OCI-LY1 (cell line): ENCODE data around the gene GMDS.
A peak's percentile ranks its signal among the peaks of the same experiment; 100 is the strongest.

Source experiments
- H2AFZ ChIP-seq: fragments of 200-600 bp; sonication (generic), shearing (Covaris generic); 2 replicates; pipeline ENCODE4 v1.6.0; 2014; ENCODE audit warnings: antibody characterized with exemption, mild to moderate bottlenecking, low read length
- H3F3A ChIP-seq: fragments of 200-600 bp; sonication (generic), shearing (Covaris generic); 2 replicates; pipeline ENCODE4 v1.6.0; 2014; ENCODE audit warnings: mild to moderate bottlenecking, antibody characterized with exemption, low read length, moderate library complexity; ENCODE audit not compliant: insufficient read depth
- H3K27ac ChIP-seq: fragments of 200-600 bp; sonication (generic); 2 replicates; pipeline ENCODE4 v1.5.1; 2014; ENCODE audit warnings: low read length, mixed run types, mild to moderate bottlenecking, low read depth; ENCODE audit not compliant: poor library complexity, severe bottlenecking
- H3K27me3 ChIP-seq: fragments of 200-600 bp; sonication (generic); 2 replicates; pipeline ENCODE4 v1.6.0; 2014; ENCODE audit warnings: antibody characterized with exemption, mild to moderate bottlenecking, low read length, moderate library complexity; ENCODE audit not compliant: insufficient read depth
- H3K36me3 ChIP-seq: fragments of 200-600 bp; sonication (generic); 2 replicates; pipeline ENCODE4 v1.6.1; 2014; ENCODE audit warnings: mild to moderate bottlenecking, antibody characterized with exemption, low read length, moderate library complexity, mixed read lengths; ENCODE audit not compliant: insufficient read depth
- H3K4me1 ChIP-seq: fragments of 200-600 bp; sonication (generic); 2 replicates; pipeline ENCODE4 v1.5.1; 2014; ENCODE audit warnings: mild to moderate bottlenecking, low read length, moderate library complexity; ENCODE audit not compliant: insufficient read depth, severe bottlenecking
- H3K4me2 ChIP-seq: fragments of 200-600 bp; sonication (generic), shearing (Covaris generic); 2 replicates; pipeline ENCODE4 v1.6.1; 2014; ENCODE audit warnings: low read length
- H3K4me3 ChIP-seq: fragments of 200-600 bp; sonication (generic); 2 replicates; pipeline ENCODE4 v1.5.1; 2014; ENCODE audit warnings: low read length, low read depth, mild to moderate bottlenecking, mixed read lengths; ENCODE audit not compliant: poor library complexity, severe bottlenecking
- H3K79me2 ChIP-seq: fragments of 200-600 bp; shearing (Covaris generic); 2 replicates; pipeline ENCODE4 v1.6.1; 2016; ENCODE audit warnings: mixed run types, low read length, mixed read lengths; ENCODE audit not compliant: insufficient read depth
- H3K9ac ChIP-seq: fragments of 200-600 bp; sonication (generic), shearing (Covaris generic); 2 replicates; pipeline ENCODE4 v1.6.1; 2014; ENCODE audit warnings: mild to moderate bottlenecking, low read length, mixed read lengths
- H3K9me2 ChIP-seq: fragments of 200-600 bp; sonication (generic), shearing (Covaris generic); 2 replicates; pipeline ENCODE4 v1.6.1; 2014; ENCODE audit warnings: low read depth, mild to moderate bottlenecking, low read length, mixed read lengths
- H3K9me3 ChIP-seq: fragments of 200-600 bp; shearing (Covaris generic); 2 replicates; pipeline ENCODE4 v1.6.1; 2014; ENCODE audit warnings: low read length, mixed read lengths
- H4K20me1 ChIP-seq: fragments of 200-600 bp; sonication (generic), shearing (Covaris generic); 2 replicates; pipeline ENCODE4 v1.6.0; 2016; ENCODE audit warnings: mild to moderate bottlenecking, low read length; ENCODE audit not compliant: insufficient read depth
- EZH2 ChIP-seq: fragments of 200-600 bp; sonication (generic), shearing (Covaris generic); IDR thresholded peaks from 2 replicates; pipeline ENCODE4 v1.8.0; 2017; ENCODE audit warnings: borderline replicate concordance, mixed run types, mild to moderate bottlenecking, antibody characterized with exemption, low read length, moderate library complexity, mixed read lengths
- TF ChIP-seq, protein P1 (sequence below): fragments of 200-600 bp; sonication (generic), shearing (Covaris generic); IDR thresholded peaks from 2 replicates; pipeline ENCODE4 v1.5.1; 2017; ENCODE audit warnings: mild to moderate bottlenecking, antibody characterized with exemption, low read length, moderate library complexity, mixed read lengths

GMDS gene

GRCh38 chr6:2245103-2245876, at the start of gene GMDS:
Gene GMDS (minus strand): TSS chr6:2245605.
- Histone ChIP-seq H3K9me3 (no peaks in the 10 kb centered on the region), H3K4me1 (peaks cover 29% of the 10 kb centered on the region), H2AFZ (peak within 1 kb of the TSS; percentile 92; the same call in 1 of the 2 replicates), H3K36me3 (no peaks in the 10 kb centered on the region), H3K4me3 (peak within 1 kb of the TSS; percentile 99), H3K4me2 (peak within 1 kb of the TSS; percentile 90), H3K9me2 (no peaks in the 10 kb centered on the region), H3F3A (no peaks in the 10 kb centered on the region), H3K27me3 (no peaks in the 10 kb centered on the region), H4K20me1 (no peaks in the 10 kb centered on the region), H3K27ac (no peak within 1 kb of the TSS), H3K9ac (peak within 1 kb of the TSS; percentile 98), H3K79me2 (no peaks in the 10 kb centered on the region)
- TF ChIP-seq, protein P1, sequence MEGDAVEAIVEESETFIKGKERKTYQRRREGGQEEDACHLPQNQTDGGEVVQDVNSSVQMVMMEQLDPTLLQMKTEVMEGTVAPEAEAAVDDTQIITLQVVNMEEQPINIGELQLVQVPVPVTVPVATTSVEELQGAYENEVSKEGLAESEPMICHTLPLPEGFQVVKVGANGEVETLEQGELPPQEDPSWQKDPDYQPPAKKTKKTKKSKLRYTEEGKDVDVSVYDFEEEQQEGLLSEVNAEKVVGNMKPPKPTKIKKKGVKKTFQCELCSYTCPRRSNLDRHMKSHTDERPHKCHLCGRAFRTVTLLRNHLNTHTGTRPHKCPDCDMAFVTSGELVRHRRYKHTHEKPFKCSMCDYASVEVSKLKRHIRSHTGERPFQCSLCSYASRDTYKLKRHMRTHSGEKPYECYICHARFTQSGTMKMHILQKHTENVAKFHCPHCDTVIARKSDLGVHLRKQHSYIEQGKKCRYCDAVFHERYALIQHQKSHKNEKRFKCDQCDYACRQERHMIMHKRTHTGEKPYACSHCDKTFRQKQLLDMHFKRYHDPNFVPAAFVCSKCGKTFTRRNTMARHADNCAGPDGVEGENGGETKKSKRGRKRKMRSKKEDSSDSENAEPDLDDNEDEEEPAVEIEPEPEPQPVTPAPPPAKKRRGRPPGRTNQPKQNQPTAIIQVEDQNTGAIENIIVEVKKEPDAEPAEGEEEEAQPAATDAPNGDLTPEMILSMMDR: no peak
- no peak for TF ChIP-seq EZH2

DNA sequence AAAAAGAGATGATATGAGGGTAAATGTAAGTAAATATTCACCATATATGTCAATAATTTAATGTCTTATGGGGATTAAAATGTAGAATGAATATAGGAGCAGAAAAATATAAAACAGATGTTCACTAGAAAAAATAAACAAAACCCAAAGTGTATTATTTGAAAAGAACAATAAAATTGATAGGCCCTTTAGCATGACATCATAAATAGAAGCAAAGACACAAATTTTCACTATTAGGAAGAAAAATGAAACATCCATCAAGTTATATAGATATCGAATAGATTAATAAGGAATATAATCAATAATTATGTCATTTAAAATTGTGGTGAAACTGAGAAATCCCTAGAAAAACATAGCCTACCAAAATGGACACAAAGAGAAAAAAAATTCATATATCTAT, 40.1 kb upstream of the GMDS start:
- TF ChIP-seq, protein P1: no peak
- no peak for TF ChIP-seq EZH2
- Histone ChIP-seq H2AFZ (no peak overlapping the region), H3K4me1 (no peaks in the 10 kb centered on the region), H4K20me1 (no peaks in the 10 kb centered on the region), H3K36me3 (no peaks in the 10 kb centered on the region), H3K4me3 (no peak overlapping the region), H3K27ac (no peak overlapping the region), H3K9ac (no peak overlapping the region), H3K27me3 (no peaks in the 10 kb centered on the region), H3K79me2 (no peaks in the 10 kb centered on the region), H3F3A (no peaks in the 10 kb centered on the region), H3K4me2 (no peak overlapping the region), H3K9me3 (peaks cover under 1% of the 10 kb centered on the region; the same call in 1 of the 2 replicates), H3K9me2 (no peaks in the 10 kb centered on the region)

DNA sequence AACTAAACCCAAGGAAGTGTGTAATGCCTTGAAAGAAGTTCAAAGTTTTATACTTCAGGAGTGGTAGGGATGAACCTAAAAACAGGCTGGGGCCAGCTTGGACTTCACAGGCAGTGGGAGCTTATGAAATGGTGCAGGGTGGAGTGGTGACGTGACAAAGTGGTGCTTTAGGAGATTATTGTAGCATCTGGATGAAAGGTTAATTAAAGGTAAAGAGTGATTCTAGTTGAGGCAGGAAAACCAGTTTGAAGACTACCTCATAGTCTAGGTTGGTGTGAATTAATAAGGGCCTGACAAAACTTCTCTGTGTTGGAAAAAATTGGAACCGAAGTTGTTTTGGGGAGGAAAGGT, 30.5 kb upstream of the GMDS start:
- peaks cover 8% of the 10 kb centered on the region; the same call in 1 of the 2 replicates for H3K36me3 ChIP-seq
- H4K20me1 ChIP-seq: no peaks in the 10 kb centered on the region
- no peak for TF ChIP-seq EZH2
- TF ChIP-seq, protein P1: no peak
- peaks cover 5% of the 10 kb centered on the region; the same call in 1 of the 2 replicates for H3K9me3 ChIP-seq
- no peaks in the 10 kb centered on the region for H3K9me2 ChIP-seq
- H3F3A ChIP-seq: no peaks in the 10 kb centered on the region
- H3K4me3 ChIP-seq: no peak overlapping the region
- H3K27ac ChIP-seq: no peak overlapping the region
- H3K4me2 ChIP-seq: no peak overlapping the region
- H3K4me1 ChIP-seq: no peaks in the 10 kb centered on the region
- no peak overlapping the region for H3K9ac ChIP-seq
- H2AFZ ChIP-seq: no peak overlapping the region
- no peaks in the 10 kb centered on the region for H3K27me3 ChIP-seq
- no peaks in the 10 kb centered on the region for H3K79me2 ChIP-seq
